DND-41 (cell line): ENCODE measurements around the gene MED29.

Experiments
- CTCF ChIP-seq: IDR thresholded peaks from 2 replicates; pipeline ENCODE4 v1.5.1; 2012; ENCODE audit warnings: borderline replicate concordance, low read length, moderate library complexity, mild to moderate bottlenecking; ENCODE audit not compliant: poor library complexity, severe bottlenecking; ENCODE audit errors: extremely low read depth
- EZH2 ChIP-seq: IDR thresholded peaks from 3 replicates; pipeline ENCODE4 v1.6.1; 2012; ENCODE audit warnings: borderline replicate concordance, low read depth, mild to moderate bottlenecking, moderate library complexity, low read length, inconsistent platforms; ENCODE audit not compliant: severe bottlenecking

GRCh38 chr19:39446365-39447084 is 55.3 kb downstream of the MED29 start:
- no peak for TF ChIP-seq CTCF
- no peak for TF ChIP-seq EZH2
